ENCODE data around the gene CHURC1. TPM values are rescaled to one million over a fixed set of nuclear protein-coding genes. Genes with fewer than 3 reads are reported as not detected.

CHURC1 gene
- total RNA-seq, 1 donor from 2014 or later, result 42.1 TPM

- DNase-seq, result no peak
Measured at GRCh38 chr14:64956697-64957406, 42.6 kb downstream of the CHURC1 start.

GRCh38 chr14:64958201-64958600 lies 43.9 kb downstream of the CHURC1 start:
- DNase-seq, result no peak

- DNase-seq, result no peak
Measured at GRCh38 chr14:64958743-64959142, 44.5 kb downstream of the CHURC1 start.

- no peak for DNase-seq
Measured at GRCh38 chr14:64960762-64961276, 46.6 kb downstream of the CHURC1 start.

GRCh38 chr14:64963611-64964010 lies 49.4 kb downstream of the CHURC1 start:
- no peak for DNase-seq

GRCh38 chr14:64965356-64966000 lies 51.2 kb downstream of the CHURC1 start:
- no peak for DNase-seq

GRCh38 chr14:64966976-64967375 lies 52.7 kb downstream of the CHURC1 start:
- DNase-seq, result no peak

- DNase-seq, result no peak
Measured at GRCh38 chr14:64968167-64968566, 53.9 kb downstream of the CHURC1 start.

GRCh38 chr14:64968651-64969050 lies 54.4 kb downstream of the CHURC1 start:
- DNase-seq, result no peak

GRCh38 chr14:64970041-64970440 lies 55.8 kb downstream of the CHURC1 start:
- no peak for DNase-seq

DNA sequence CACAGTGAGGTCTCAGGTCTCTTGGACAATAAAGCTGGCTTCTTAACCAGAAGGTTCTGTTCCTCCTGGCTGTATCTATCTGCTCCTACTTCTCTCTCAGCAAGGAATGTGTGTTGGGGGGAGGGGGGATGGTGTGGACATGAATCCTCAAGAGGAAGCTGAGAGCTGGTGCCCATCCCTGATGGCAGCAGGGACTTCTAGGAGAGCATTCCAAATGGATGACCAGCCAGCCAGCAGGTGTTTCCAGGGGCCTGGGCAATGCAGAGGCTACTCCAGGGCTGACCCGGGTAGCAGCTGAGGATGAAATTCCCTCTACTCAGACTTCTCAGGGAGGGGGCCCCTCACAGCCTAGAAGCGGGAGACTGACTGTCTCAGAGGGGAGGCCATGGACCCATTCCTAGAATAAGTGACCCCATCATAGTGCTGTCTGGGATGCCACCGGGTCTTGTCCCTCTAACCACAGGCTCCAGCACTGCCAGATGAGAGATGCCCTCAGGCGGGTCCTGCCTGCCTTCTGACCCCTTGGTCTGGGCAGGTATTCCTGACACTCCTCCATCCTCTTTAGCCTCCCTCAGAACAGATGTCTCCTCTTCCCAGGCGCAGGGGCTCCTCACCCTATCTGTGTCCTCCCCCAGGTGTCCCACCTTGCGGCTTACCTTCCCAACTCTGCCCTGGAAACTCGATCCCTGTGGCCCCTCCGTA lies 56.7 kb downstream of the CHURC1 start:
- DNase-seq, result no peak

DNA sequence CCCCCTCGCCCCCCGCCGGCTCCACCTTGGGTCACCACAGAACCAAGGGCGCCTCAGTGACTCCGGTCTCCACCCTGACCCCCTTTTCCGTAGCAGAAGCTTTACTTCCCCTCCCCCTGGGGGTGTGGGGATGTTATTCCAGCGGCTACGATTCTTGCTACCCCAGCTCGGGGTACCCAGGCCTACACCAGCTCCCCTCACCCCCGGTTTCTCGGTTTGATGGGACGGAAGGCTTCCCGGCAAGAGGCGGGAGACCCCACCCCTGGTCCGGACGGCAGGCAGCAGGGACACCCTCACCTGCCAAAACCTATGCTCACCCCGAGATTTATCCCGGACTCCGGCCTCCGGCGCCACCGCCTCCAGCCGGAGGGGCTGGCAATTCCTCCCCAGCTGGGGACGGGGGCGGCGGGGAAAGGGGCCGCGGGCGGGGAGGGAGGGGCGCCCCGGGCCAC lies 57.3 kb downstream of the CHURC1 start:
- no peak for DNase-seq

- DNase-seq, result no peak
Measured at GRCh38 chr14:64971943-64972791, 57.9 kb downstream of the CHURC1 start, which contains the start of gene RAB15. TSS of gene RAB15 (minus strand) at chr14:64972336. CDS start at chr14:64972076, 260 bp downstream.

GRCh38 chr14:64973026-64973442 lies 58.8 kb downstream of the CHURC1 start:
- no peak for DNase-seq

DNA sequence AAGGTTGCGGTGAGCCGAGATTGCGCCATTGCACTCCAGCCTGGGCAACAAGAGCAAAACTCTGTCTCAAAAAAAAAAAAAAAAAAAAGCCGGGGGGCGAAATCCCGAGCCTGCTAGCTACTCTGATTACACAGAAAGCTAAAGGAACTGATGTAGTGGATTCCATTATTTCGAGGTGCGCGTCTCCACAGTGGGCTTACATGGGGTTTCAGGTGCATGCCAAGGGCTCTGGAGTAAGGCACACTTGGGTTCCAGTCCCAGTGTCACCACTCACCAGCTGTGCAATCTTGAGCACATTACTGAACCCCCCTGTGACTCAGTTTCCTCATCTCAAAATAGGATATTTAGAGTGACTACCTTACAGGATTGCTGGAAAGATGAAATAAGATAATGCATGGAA lies 59.6 kb downstream of the CHURC1 start:
- DNase-seq, result no peak

DNA sequence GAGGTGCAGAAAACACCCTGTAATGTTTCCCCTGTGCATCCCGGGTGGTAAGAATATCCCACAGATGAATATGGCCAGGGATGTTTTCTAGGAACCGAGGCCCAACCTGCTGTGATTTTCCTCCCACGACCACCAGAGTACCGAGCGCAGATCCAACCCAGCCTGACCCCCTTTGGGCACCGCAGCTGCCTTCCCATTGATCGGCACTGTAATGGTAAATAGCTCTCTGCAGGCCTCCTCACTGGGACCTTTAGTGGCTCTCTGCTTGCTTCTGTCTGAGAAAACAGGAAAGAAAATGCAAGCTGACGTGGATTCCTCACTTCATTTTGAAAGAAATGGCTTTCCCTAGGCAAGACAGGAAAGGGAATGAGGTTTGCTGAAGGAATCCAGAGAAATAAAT lies 60.3 kb downstream of the CHURC1 start:
- no peak for DNase-seq

- DNase-seq, result no peak
Measured at GRCh38 chr14:64979336-64980074, 65.2 kb downstream of the CHURC1 start.

DNA sequence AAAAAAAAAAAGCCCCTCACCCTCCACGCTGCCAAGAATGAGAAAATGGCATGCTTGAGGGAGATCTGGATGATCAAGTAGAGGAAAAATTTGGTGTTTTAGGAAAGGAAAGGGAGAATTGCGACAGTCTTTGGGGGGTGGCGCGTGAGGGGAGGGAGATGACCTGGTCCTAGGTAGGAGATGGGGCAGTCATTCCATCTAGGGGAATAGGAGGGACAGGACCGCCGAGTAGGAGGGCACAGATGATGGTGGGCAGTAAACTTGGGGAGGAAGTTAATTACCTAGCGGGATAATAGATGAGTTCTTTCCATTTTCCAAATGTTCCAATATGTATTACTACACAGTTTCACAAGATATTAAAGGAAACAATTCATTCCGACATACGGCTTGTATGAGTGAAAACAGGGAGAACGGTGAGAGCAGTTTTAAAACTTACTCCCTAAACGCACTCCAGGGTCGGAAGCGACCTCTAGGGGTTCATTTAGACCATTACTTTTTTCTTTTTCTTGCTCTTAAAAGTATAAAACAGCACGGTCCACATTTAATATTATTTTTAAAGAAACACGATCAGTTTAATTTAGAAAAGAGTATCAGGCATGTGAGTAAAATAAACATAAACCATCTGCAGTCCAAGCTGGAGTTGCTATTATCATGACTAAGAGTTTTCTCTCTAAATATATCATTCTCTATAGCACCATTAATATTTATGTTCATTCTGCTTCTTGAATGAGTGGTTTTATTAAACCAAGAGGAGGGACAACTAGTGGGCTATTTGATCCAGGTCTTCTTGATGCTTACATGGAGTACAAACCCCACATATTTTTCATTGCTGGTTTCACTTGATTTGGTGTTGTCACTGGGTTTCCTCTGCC lies 69.4 kb downstream of the CHURC1 start:
- DNase-seq, result peak; percentile 22

All from skin of body (tissue), 2 donors.